NCI-H446 treated with DMSO at 0.1 percent for 48 hours (cell line): ENCODE results near the gene DHDH.
"Not testable (repeated sequence)": the region's sequence is repeated elsewhere in the genome, so short reads cannot be mapped to it uniquely, and the experiment has no call there.

Source experiments
- DNase-seq: peaks from one replicate; lab custom pipeline; 2025; lab: John Stamatoyannopoulos, UW

The DHDH gene

DNA sequence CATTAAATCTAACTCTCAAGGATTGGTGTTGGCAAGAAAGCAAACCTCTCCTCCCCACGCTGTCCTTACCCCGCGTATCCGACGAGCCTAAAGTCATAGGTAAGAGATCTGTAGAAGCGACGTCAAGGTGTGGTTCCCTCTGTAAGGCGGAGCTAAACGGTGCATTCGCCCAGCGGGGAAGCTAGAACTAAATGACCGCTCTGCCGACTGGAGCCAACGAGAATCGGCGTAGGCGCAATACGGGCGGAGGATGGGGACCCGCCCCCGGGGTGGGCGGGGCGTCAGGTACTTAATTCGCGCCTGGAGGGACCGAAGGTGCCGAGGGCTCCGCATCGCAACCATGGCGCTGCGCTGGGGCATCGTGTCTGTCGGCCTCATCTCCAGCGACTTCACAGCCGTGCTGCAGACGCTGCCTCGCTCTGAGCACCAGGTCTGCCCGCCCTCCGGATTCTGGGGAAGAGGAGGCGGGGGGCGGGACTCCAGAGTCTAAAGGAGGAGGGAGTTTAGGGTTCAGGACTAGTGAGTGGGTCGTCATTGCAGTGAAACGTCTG is at the start of gene DHDH:
DHDH (plus strand) TSS at position 318 of the 551 bp plus-strand sequence; CDS start at position 341, 23 bp downstream.
- no peak for DNase-seq

DNA sequence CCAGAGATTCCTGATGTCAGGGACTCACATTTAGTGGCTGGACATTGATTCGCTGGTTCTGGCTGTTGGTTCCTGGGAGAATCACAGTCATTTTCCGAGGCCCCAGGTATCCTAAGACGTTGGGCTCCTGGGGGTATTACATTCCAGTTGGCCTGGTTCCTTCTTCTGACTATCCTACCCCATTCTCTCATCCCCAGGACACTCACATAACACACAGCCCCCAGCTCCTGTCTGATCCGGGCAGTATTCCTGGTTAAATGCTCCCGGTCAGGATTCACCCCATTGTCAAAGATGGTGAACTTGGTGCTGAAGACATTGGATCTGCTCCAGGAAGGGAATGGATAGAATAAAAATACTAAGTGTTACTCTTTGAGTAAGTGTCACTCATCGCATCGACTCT is 49.8 kb upstream of the DHDH start:
- no peak for DNase-seq

DNA sequence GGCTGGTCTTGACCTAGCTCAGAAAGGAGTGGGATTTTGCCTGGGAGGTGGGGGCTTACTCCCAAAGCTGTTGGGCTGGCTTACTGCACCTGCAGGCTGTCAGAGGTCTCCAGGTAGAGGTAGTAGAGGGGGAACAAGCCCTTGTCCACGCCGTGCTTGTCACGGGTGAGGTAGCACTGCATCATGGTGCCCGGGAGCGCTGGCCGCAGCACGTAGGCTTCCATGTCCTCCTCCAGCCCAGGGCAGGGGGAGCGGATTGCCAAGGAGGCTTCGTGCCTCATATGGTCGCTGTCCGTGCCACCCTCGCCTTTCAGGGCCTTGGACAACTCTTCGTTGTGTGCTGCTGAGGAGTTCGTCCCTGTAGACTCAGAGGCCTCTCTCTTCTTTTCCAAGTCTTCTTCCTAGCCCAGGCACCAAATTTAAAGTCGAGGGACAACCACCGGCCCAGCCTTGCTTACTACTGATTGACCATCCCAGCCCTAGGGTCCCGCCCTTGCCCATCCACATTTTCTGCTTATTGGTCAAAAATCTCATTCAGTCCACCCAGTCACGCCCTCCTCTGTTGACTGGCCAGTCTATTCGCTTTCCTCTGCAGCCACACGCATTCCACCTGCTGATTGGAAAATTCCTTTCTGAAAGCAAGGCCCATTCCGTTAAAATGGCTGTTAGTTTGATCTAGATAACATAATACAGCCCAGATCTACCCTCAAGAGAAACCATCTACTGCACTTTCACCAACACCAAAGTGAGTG is 45.5 kb upstream of the DHDH start:
- DNase-seq = no peak

DNA sequence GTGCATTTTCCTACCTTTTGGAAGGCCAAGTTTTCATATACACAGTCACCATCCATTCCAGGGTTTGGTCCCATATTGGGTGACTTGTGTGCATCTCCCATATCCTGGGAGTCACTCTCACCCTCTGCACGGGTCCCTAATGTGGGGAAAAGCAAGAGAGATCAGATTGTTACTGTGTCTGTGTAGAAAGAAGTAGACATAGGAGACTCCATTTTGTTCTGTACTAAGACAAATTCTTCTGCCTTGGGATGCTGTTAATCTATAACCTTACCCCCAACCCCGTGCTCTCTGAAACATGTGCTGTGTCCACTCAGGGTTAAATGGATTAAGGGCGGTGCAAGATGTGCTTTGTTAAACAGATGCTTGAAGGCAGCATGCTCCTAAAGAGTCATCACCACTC is 44.0 kb upstream of the DHDH start:
- DNase-seq = not testable (repeated sequence)

DNA sequence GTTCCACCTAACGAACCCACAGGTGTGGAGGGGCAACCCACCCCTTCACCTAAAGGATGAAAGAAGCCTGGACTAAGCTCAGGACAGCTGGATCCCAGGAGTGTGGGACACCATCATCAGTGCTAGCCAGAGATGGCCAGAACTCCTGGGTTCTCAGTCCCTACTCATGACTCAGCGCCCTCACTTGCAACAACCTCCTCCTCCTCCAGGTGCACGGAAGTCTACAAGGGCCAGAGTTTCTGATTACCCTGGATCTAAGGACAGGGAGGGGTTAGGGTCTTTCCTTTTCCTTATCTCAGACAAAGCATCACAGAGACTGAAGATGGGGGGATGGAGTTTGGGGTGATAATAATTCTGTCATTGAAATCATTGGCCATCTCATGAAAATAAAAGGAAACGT is 42.9 kb upstream of the DHDH start:
- no peak for DNase-seq

DNA sequence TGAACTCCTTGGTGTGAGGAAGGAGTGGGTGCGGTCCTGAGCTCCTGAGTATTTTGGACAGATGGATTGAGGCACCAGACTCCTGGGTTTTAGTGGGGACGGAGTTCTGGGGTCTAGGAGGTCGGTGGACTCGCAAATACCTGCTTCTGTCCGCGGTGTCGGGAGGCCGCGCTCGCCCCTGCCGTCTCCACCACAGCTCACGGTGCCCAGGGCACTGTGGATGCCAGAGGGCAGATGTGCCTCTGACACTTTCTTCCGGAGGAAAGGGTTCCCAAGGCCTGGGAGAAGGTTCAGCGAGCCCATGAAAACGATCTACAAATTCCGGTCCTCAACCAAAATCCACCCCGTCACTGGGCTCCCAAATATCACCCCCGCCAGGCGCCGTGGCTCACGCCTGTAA is 38.3 kb upstream of the DHDH start:
- DNase-seq = no peak

DNA sequence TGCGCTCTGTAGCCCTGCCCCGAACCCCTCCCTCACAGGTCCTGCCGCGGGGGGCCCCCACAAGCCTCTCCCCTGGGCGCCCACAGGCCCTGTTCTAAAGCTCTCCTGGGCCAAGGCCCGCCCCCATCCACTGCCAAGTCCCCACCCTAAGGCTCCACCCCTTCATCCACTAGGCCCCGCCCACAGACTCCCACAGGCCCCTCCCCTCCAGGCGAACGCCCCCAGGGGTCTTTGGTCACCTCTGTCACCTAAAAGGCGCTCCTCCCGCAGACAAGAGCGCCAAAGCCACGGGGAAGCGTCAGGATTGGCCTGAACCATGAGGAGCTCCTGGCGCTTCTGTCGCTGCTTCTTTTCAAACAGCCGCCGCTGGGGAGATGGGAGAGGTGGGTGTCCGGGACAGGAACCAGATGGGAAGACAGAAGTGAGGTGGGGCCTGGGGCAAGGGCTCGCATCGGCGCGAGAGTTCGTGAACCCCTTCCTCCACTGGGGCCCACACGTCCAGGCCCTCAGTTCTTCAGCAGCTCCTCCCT is 37.2 kb upstream of the DHDH start:
- no peak for DNase-seq

DNA sequence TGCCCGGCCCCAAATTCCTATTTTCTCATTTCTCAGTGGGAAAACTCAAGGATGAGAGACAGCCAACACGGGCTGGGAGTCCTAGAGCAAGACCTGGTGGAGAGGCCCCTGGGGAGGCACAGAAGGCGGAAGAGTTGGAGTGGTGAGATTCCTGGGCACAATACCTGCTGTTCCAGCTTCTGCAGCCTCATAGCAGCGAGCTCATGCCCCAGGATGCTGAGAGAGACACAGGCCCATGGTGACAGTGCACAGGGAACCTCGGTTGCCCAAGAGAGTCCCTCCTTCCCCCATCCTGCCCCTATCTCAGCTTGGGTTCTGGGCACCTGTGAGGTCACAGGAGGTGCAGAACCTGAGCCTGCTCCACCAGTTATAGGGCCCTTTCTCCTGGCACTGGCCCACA is 36.3 kb upstream of the DHDH start:
- no peak for DNase-seq

DNA sequence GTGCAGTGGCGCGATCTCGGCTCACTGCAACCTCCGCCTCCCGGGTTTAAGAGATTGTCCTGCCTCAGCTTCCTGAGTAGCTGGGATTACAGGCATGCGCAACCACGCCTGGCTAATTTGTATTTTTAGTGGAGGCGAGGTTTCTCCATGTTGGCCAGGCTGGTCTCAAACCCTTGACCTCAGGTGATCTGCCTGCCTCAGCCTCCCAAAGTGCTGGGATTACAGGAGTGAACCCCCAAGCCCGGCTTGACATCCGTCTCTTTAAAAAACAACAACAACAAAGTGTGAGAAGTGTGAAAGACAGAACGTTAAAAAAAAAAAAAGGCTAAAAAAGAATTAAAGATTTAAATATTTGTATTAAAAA is 34.1 kb upstream of the DHDH start:
- not testable (repeated sequence) for DNase-seq

DNA sequence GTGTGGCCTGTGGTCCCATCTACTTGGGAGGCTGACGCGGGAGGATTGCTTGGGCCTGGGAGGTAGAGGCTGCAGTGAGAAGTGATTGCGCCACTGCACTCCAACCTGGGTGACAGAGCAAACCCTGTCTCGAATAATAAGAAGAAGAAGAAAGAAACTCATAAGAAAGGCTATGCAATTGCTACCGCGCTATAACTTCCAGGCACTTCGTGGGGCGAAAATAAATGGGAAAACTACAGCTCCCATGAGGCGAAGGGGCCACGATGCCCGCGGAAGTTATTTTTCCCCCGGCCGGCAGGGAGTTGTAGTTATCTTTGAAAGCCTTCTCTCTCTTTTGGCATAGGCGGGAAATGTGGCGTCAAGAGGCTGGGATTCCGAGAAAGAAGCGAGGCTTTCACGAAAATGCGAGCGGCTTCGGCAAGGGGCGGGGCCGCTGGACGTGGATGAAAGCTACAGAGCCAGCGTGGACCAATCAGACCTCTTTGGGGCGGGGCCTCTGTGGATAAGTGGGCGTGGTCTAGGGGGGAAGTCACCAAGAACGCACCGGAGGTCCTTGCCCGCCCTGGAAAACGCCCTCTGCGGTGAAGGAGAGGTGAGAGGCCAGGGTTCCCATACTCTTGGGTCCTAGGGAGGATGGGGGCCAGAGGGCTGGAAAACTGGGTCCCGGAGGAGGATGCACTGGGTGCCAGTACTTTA is 33.6 kb upstream of the DHDH start, which contains the start of gene NUCB1:
NUCB1 (plus strand) TSS at position 532 of the 696 bp plus-strand sequence. CDS start 485 bp downstream, outside the sequence.
- peak; percentile 98 for DNase-seq

DNA sequence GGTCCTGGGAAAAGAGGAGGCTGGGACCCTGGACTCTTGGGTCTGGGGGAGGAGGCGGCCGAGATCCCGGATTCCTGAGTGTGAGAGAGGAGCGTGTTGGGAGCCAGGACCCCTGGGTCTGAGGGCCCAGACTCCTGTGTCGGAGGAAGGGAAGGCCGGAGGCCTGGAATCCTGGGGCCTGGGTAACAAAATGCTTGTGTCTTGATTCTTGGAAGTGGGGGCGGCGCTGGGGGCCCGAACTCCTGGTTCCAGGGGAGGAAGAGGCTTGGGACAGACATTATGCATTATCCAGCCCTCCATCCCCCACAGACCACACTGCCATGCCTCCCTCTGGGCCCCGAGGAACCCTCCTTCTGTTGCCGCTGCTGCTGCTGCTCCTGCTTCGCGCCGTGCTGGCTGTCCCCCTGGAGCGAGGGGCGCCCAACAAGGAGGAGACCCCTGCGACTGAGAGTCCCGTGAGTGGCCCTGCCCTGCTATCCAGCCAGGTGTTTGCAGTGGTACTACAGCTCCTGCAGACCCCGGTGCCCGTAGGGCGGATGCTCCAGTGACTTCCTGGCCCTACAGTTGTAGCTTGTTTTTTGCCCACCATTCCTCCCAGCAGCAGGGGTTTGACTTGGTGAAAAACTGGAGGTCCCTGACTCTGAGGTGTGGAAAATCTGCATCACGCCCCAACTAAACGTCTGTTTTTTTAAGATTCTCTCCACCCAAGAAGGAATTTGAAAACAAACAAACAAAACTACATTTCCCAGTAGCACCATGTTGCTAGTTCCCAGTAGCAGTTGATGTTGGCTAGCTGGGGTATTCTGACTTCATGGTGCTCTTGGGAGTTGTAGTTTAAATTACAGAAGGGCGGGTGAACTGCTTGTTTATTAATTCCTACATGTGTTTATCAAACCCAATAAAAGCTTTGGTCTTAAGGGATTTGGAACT is 32.8 kb upstream of the DHDH start:
- DNase-seq = no peak

DNA sequence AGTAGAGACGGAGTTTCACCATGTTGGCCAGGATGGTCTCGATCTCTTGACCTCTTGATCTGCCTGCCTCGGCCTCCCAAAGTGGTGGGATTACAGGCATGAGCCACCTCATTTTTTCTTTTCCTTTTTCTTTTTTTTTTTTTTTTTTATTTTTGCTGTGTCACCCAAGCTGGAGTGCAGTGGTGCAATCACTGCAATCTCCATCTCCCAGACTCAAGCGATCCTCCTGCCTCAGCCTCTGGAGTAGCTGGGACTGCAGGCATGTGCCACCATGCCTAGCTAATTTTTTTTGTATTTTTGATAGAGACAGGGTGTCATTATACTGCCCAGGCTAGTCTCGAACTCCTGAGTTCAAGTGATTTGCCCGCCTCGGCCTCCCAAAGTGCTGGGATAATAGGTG is 31.2 kb upstream of the DHDH start:
- not testable (repeated sequence) for DNase-seq

DNA sequence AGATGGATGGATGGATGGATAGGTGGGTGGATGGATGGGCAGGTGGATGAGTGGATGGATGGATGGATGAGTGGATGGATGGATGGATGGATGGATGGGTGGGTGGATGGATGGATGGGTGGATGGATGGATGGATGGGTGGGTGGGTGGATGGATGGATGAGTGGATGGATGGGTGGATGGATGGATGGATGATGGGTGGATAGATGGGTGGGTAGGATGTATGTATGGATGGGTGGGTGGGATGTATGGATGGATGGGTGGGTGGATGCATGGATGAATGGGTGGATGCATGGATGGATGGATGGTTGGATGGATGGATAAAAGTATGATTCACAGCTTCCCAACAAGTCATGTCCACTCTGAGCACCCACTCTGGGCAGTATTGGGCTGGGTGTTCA is 29.7 kb upstream of the DHDH start:
- DNase-seq = not testable (repeated sequence)

DNA sequence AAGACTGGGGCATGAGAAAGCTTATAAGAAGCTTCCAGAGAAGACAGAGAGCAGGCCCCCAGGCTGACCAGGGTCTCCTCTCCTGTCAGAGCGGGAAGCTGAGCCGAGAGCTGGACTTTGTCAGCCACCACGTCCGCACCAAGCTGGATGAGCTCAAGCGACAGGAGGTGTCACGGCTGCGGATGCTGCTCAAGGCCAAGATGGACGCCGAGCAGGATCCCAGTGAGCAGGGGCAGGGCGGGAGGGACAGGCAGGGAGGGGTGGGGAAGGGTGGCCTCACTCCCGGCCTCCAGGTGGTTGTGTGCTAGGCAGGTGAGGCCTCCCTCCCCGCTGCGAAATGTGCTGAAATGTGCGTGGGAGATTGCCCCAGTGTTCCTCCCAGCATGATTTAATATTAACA is 27.8 kb upstream of the DHDH start:
- DNase-seq = no peak

DNA sequence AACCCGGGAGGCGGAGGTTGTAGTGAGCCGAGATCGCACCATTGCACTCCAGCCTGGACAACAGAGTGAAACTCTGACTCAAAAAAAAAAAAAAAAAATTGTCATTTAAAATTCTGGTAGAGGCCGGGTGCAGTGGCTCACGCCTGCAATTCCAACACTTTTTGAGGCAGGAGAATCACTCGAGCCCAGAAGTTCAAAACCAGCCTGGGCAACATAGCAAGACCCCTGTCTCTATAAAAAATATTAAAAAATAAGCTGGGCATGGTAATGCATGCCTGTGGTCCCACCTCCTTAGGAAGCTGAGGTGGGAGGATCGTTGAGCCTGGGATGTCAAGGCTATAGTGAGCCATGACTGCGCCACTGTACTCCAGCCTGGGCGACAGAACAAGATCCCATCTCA is 27.2 kb upstream of the DHDH start:
- DNase-seq = no peak

DNA sequence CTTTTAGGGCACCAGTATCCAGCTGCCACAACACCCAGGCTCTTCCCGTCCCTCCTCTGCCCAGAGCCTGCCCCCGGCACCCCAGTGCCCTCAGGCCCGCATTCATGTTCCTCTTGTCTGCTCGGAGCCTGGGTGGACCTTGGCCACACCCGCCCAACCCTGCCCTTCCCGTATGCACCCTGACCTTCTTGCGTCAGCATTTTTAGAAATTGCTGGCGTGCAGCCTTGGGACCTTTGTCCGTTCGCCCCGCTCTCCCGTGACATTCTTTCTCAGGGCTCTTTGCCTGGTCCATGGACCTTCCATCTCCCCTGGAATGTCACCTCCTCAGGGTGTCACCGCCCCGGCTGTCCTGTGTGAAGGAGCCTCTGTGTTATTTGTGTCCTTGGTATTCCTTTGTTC is 25.8 kb upstream of the DHDH start:
- no peak for DNase-seq

DNA sequence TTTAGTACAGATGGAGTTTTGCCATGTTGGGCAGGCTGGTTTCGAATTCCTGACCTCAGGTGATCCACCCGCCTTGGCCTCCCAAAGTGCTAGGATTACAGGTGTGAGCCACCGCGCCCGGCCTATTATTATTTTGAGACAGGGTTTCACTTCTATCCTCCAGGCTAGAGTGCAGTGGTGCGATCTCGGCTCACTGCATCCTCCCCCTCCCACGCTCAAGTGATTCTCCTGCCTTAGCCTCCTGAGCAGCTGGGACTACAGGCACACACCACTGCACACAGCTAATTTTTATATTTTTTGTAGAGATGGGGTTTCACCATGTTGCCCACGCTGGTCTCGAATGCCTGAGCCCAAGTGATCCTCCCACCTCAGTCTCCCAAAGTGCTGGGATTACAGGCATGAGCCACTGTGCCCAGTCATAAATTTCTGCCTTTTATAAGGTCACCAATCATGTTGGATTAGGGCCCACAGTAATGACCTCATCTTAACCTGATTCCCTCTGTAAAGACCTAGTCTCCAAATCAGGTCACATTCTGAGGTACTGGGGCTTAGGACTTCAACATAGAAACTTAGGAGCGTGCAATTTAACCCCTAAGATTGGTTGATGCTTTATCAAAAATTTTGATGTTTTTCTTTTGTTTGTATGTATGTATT is 23.9 kb upstream of the DHDH start:
- DNase-seq = not testable (repeated sequence)

DNA sequence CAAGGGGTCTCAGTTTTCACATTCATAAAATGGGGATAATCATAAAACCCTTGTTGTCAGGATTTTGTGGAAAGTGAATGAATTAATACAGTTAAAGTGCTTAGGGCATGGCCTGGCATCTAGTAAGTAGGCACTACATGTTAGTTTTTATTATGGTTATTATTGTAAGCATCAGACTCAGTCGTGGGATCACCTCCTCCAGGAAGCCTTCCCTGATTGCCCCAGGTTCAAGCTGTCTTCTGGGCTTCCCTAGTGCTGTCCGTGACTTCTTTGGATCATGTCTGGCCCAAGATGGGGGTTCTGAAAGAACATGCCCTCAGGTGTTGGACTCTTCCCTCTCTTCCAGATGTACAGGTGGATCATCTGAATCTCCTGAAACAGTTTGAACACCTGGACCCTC is 22.7 kb upstream of the DHDH start:
- DNase-seq = no peak

DNA sequence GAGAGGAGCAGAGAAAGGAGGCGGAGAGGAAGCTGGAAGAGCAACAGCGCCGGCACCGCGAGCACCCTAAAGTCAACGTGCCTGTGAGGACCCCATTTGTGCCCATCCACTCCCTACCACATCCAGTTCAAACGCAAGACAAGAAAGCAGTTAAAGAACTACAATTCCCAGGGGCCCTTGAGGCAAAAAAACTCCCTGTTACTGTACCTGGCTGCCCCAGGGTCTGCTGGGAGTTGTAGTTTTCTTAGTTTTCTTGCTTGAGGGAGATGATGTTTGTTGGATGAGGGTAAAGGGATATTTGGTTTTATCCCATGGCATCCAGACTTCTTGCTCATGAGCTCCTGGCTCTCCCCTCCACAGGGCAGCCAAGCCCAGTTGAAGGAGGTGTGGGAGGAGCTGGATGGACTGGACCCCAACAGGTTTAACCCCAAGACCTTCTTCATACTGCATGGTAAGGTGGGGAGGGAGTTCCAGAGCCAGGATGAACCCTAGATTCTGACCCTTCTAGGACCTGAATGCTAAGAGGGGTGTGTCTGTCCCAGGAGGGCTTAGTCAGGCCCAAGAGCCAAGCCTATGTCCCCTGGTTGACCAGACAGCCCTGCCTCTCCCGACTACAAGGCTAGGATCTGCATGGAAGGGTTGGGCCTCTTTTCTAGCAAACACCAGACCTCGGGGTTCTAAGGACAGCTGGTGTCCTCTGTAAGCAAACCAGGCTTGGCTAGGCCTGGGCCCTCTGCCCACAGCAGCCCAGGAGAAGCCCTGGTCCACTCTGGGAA is 20.2 kb upstream of the DHDH start:
- DNase-seq = no peak

DNA sequence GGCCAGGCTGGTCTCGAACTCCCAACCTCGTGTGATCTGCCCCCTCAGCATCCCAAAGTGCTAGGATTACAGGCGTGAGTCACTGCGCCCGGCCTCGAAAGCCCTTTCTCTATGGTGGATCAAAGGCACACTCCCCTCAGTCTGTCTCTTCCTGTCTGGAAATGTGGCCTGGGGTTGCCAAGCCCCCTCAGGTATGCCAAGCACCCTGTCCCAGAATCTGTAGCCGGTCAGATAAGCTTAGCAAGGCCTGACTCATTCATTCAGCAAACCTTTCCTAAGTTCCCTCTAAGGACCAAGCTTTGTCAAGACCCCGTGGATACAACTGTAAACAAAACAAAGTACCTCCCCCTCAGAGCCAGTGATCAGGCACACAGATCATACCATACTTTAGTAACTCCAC is 19.3 kb upstream of the DHDH start:
- DNase-seq = no peak

DNA sequence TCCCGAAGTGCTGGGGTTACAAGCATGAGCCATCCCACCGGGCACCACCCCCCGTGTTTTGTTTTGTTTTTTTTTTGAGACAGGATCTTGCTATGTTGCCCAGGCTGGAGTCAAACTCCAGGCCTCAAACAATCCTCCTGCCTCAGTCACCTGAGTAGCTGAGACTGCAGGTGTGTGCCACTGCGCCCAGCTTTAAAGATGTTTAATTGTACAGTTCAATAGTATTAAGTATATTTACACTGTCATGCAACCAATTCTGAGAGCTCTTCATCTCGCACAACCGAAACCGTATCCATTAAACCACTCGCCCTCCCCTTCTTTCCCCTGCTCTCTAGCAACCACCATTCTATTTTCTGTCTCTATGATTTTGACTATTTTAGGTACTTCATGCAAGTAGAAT is 17.7 kb upstream of the DHDH start:
- no peak for DNase-seq
